ENCODE results near the gene WDR76.

DNA sequence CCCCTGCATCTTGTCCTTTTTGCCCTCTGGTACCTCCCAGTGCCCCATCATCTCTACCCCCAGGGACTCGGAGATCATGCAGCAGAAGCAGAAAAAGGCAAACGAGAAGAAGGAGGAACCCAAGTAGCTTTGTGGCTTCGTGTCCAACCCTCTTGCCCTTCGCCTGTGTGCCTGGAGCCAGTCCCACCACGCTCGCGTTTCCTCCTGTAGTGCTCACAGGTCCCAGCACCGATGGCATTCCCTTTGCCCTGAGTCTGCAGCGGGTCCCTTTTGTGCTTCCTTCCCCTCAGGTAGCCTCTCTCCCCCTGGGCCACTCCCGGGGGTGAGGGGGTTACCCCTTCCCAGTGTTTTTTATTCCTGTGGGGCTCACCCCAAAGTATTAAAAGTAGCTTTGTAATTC, 33.2 kb upstream of the WDR76 start:
- TF ChIP-seq CTCF (IDR thresholded peaks at IDR 0.05) = no peak
- TF ChIP-seq POLR2A (IDR thresholded peaks at IDR 0.05) = no peak

Measured in adrenal gland (tissue), 5 donors.